Embryonic facial prominence (tissue), 1 donor: ENCODE data around the gene CDK19.
"Not testable (repeated sequence)": the region's sequence is repeated elsewhere in the genome, so short reads cannot be mapped to it uniquely, and the experiment has no call there.

ENCODE experiments used
- DNase-seq: peaks from one replicate; pipeline ENCODE4 v3.0.0-alpha.2; 2016; ENCODE audit errors: extremely low spot score

CDK19 gene

GRCh38 chr6:110756817-110757216, 58.5 kb downstream of the CDK19 start:
- DNase-seq = no peak

GRCh38 chr6:110755411-110755834, 59.8 kb downstream of the CDK19 start:
- no peak for DNase-seq

- not testable (repeated sequence) for DNase-seq
These were observed 61.2 kb downstream of the CDK19 start for GRCh38 chr6:110753936-110754668.

- DNase-seq = no peak
These were observed 66.8 kb downstream of the CDK19 start for GRCh38 chr6:110748453-110748852.

GRCh38 chr6:110746680-110747079, 68.6 kb downstream of the CDK19 start:
- no peak for DNase-seq

GRCh38 chr6:110744991-110745390, 70.3 kb downstream of the CDK19 start:
- no peak for DNase-seq

- DNase-seq = not testable (repeated sequence)
These were observed 72.7 kb downstream of the CDK19 start for GRCh38 chr6:110742552-110742951.

GRCh38 chr6:110741517-110741916, 73.8 kb downstream of the CDK19 start:
- DNase-seq = no peak

GRCh38 chr6:110738899-110739365, 76.3 kb downstream of the CDK19 start:
- DNase-seq = no peak

GRCh38 chr6:110735666-110736065, 79.6 kb downstream of the CDK19 start:
- no peak for DNase-seq

- DNase-seq = no peak
These were observed 83.4 kb downstream of the CDK19 start for GRCh38 chr6:110731898-110732297.

GRCh38 chr6:110731196-110731595, 84.1 kb downstream of the CDK19 start:
- DNase-seq = no peak

- no peak for DNase-seq
These were observed 86.8 kb downstream of the CDK19 start for GRCh38 chr6:110728501-110728900.

- no peak for DNase-seq
These were observed 92.3 kb downstream of the CDK19 start for GRCh38 chr6:110723017-110723416.

GRCh38 chr6:110720066-110720465, 95.2 kb downstream of the CDK19 start:
- DNase-seq = no peak

GRCh38 chr6:110719601-110720000, 95.7 kb downstream of the CDK19 start:
- DNase-seq = not testable (repeated sequence)

- no peak for DNase-seq
These were observed 101.1 kb downstream of the CDK19 start for GRCh38 chr6:110714143-110714542.

- no peak for DNase-seq
These were observed 103.0 kb downstream of the CDK19 start for GRCh38 chr6:110712238-110712637.

GRCh38 chr6:110710115-110710514, 105.2 kb downstream of the CDK19 start:
- DNase-seq = no peak

- DNase-seq = no peak
These were observed 106.8 kb downstream of the CDK19 start for GRCh38 chr6:110708295-110708950.

- no peak for DNase-seq
These were observed 109.7 kb downstream of the CDK19 start for GRCh38 chr6:110705543-110705942.

GRCh38 chr6:110703906-110704594, 111.2 kb downstream of the CDK19 start:
- no peak for DNase-seq
